OCI-LY7 (cell line): Measurements from ENCODE around the gene LAMA2. TPM values are rescaled to one million over a fixed set of nuclear protein-coding genes. Genes with fewer than 3 reads are reported as not detected.

Experiments
- BruUV-seq: library from RNA; stranded (reverse); fragments of 400-500 nt; replicated peaks from 2 replicates; lab custom pipeline; 2021; lab: Mats Ljungman, UMichigan
- CTCF ChIA-PET: fragments of 300-600 bp; sonication (Branson Sonifier 250); formaldehyde crosslinking; loops from one replicate; lab custom pipeline; 2022; ENCODE audit warnings: antibody characterized with exemption; ENCODE audit not compliant: unreplicated experiment; lab: Charles Lee
- POLR2A ChIA-PET: fragments of 300-600 bp; sonication (Branson Sonifier 250); formaldehyde crosslinking; loops from one replicate; lab custom pipeline; 2022; ENCODE audit warnings: antibody characterized with exemption; lab: Charles Lee
- DNase-seq: peaks from one replicate; pipeline ENCODE4 v3.0.0-alpha.2; 2015; ENCODE audit warnings: low spot score
- H2AFZ ChIP-seq: fragments of 200-600 bp; sonication (generic), shearing (Covaris generic); 2 replicates; pipeline ENCODE4 v1.6.1; 2014; ENCODE audit warnings: mild to moderate bottlenecking, antibody characterized with exemption, low read length, moderate library complexity
- H3K27ac ChIP-seq: fragments of 200-600 bp; sonication (generic); 2 replicates; pipeline ENCODE4 v1.5.1; 2014; ENCODE audit warnings: mixed run types, low read depth, mild to moderate bottlenecking, moderate library complexity, low read length, inconsistent platforms; ENCODE audit not compliant: poor library complexity, severe bottlenecking
- H3K36me3 ChIP-seq: fragments of 200-600 bp; sonication (generic); 2 replicates; pipeline ENCODE4 v1.6.1; 2014; ENCODE audit warnings: mild to moderate bottlenecking, antibody characterized with exemption, low read length, moderate library complexity, mixed read lengths; ENCODE audit not compliant: insufficient read depth
- H3K4me1 ChIP-seq: fragments of 200-600 bp; sonication (generic); 2 replicates; pipeline ENCODE4 v1.5.1; 2014; ENCODE audit warnings: mild to moderate bottlenecking, low read length; ENCODE audit not compliant: insufficient read depth, poor library complexity, severe bottlenecking
- H3K4me2 ChIP-seq: fragments of 200-600 bp; sonication (generic); 2 replicates; pipeline ENCODE4 v1.6.1; 2014; ENCODE audit warnings: mild to moderate bottlenecking, low read length
- H3K4me3 ChIP-seq: fragments of 200-600 bp; sonication (generic); 2 replicates; pipeline ENCODE4 v1.5.1; 2014; ENCODE audit warnings: mild to moderate bottlenecking, low read depth, low read length; ENCODE audit not compliant: poor library complexity, severe bottlenecking
- H3K79me2 ChIP-seq: fragments of 200-600 bp; sonication (generic); 2 replicates; pipeline ENCODE4 v1.6.1; 2016; ENCODE audit warnings: low read depth, mild to moderate bottlenecking, low read length, moderate library complexity, mixed read lengths; ENCODE audit not compliant: insufficient read depth
- H3K9me2 ChIP-seq: fragments of 200-600 bp; sonication (generic); 2 replicates; pipeline ENCODE4 v1.6.1; 2016; ENCODE audit warnings: mild to moderate bottlenecking, low read length, mixed read lengths; ENCODE audit not compliant: insufficient read depth
- H3K9me3 ChIP-seq: fragments of 200-600 bp; sonication (generic); 2 replicates; pipeline ENCODE4 v1.6.1; 2014; ENCODE audit warnings: mild to moderate bottlenecking, mixed run types, low read length, mixed read lengths
- H4K20me1 ChIP-seq: fragments of 200-600 bp; sonication (generic); 2 replicates; pipeline ENCODE4 v1.6.1; 2014; ENCODE audit warnings: mild to moderate bottlenecking, antibody characterized with exemption, low read length, moderate library complexity, mixed read lengths; ENCODE audit not compliant: insufficient read depth
- CTCF ChIP-seq: fragments of 200-600 bp; sonication (generic); conservative IDR thresholded peaks from 2 replicates; pipeline ENCODE4 v1.5.1; 2014; ENCODE audit warnings: mild to moderate bottlenecking, antibody characterized with exemption, low read length, moderate library complexity, mixed read lengths
- EZH2phosphoT487 ChIP-seq: fragments of 200-600 bp; sonication (generic); IDR thresholded peaks from 2 replicates; pipeline ENCODE4 v1.6.1; 2018; ENCODE audit warnings: low read depth, borderline replicate concordance, mild to moderate bottlenecking, mixed run types, antibody characterized with exemption, low read length, moderate library complexity, mixed read lengths
- intact Hi-C: fragments of 100-400 bp; cut with micrococcal nuclease; formaldehyde crosslinking; loops from one replicate; pipeline ENCODE4 v1.10.0; 2022; ENCODE audit not compliant: unreplicated experiment
- total RNA-seq, 2 experiments: library from RNA; depleted of rRNA in 1 of 2; stranded (reverse); fragments of >200 nt in 1 of 2; shearing (Covaris generic) in 1 of 2; gene quantifications; 2 replicates each; pipeline ENCODE4 v1.2.3, GENCODE V29; 2014 to 2022

The LAMA2 gene
- total RNA-seq, 2 experiments from 2014 or later: not detected

- Histone ChIP-seq H3K4me2 (no peak overlapping the region), H3K27ac (no peak overlapping the region), H3K4me3 (no peak overlapping the region), H3K9me2 (no peaks in the 10 kb centered on the region), H3K9me3 (no peaks in the 10 kb centered on the region), H4K20me1 (no peaks in the 10 kb centered on the region), H2AFZ (no peak overlapping the region), H3K4me1 (no peaks in the 10 kb centered on the region), H3K36me3 (no peaks in the 10 kb centered on the region), H3K79me2 (no peaks in the 10 kb centered on the region)
- no peak for TF ChIP-seq CTCF
- DNase-seq: no peak
- BruUV-seq: no TSS peak
- POLR2A ChIA-PET: interaction anchor here (0.6 kb wide), 1 partner anchor 63 kb away, joined by 3 read pairs; no protein-coding TSS in a partner anchor
- CTCF ChIA-PET: no interaction called here
- intact Hi-C loops: no loop called here
Observed at GRCh38 chr6:129112591-129112990, 229.7 kb downstream of the LAMA2 start.

- Histone ChIP-seq H4K20me1 (no peaks in the 10 kb centered on the region), H3K27ac (no peak overlapping the region), H3K9me2 (no peaks in the 10 kb centered on the region), H3K36me3 (no peaks in the 10 kb centered on the region), H3K4me3 (no peak overlapping the region), H3K9me3 (no peaks in the 10 kb centered on the region), H2AFZ (no peak overlapping the region), H3K79me2 (no peaks in the 10 kb centered on the region), H3K4me1 (no peaks in the 10 kb centered on the region), H3K4me2 (no peak overlapping the region)
- ChIA-PET POLR2A (no interaction called here), CTCF (no interaction called here)
- no peak for DNase-seq
- TF ChIP-seq CTCF (no peak), EZH2phosphoT487 (no peak)
- intact Hi-C loops: no loop called here
- no TSS peak for BruUV-seq
Observed at GRCh38 chr6:129113637-129114036, 230.7 kb downstream of the LAMA2 start.

- Histone ChIP-seq H3K4me1 (no peaks in the 10 kb centered on the region), H4K20me1 (no peaks in the 10 kb centered on the region), H3K4me2 (no peak overlapping the region), H3K4me3 (no peak overlapping the region), H3K27ac (no peak overlapping the region), H3K9me3 (no peaks in the 10 kb centered on the region), H3K36me3 (no peaks in the 10 kb centered on the region), H3K79me2 (no peaks in the 10 kb centered on the region), H3K9me2 (no peaks in the 10 kb centered on the region), H2AFZ (no peak overlapping the region)
- ChIA-PET CTCF (no interaction called here), POLR2A (interaction anchor here (0.6 to 1.5 kb wide), 5 partner anchors 10 to 212 kb away, joined by 3 to 6 read pairs (median 3); no protein-coding TSS in a partner anchor)
- no peak for DNase-seq
- intact Hi-C loops: no loop called here
- TF ChIP-seq EZH2phosphoT487 (no peak), CTCF (no peak)
- BruUV-seq: no TSS peak
Observed at GRCh38 chr6:129114636-129115391, 231.9 kb downstream of the LAMA2 start.
